Measurements from ENCODE around the gene DLGAP1.
A peak's percentile ranks its signal among the peaks of the same experiment; 100 is the strongest.

Gene DLGAP1

GRCh38 chr18:3460823-3461398 is 994.2 kb downstream of the DLGAP1 start:
- Histone ChIP-seq H3K4me3 (ENCODE audit: low read depth, low read length) (no peak overlapping the region), H3K4me1 (ENCODE audit: control insufficient read depth, insufficient read depth, low read length) (peaks cover 37% of the 10 kb centered on the region), H3K9ac (ENCODE audit: low read depth, low read length) (no peak overlapping the region), H3K9me3 (ENCODE audit: control insufficient read depth, insufficient read depth, low read length) (no peaks in the 10 kb centered on the region), H3K36me3 (ENCODE audit: control insufficient read depth, insufficient read depth, low read length) (peaks cover 48% of the 10 kb centered on the region), H3K27me3 (ENCODE audit: control insufficient read depth, insufficient read depth, low read length) (no peaks in the 10 kb centered on the region), H3K27ac (ENCODE audit: low read depth, low read length) (no peak overlapping the region)

GRCh38 chr18:3458952-3459853 is 995.9 kb downstream of the DLGAP1 start:
- H3K9ac ChIP-seq (ENCODE audit: low read depth, low read length), result no peak overlapping the region
- no peaks in the 10 kb centered on the region for H3K9me3 ChIP-seq (ENCODE audit: control insufficient read depth, insufficient read depth, low read length)
- peaks cover 50% of the 10 kb centered on the region for H3K36me3 ChIP-seq (ENCODE audit: control insufficient read depth, insufficient read depth, low read length)
- H3K27me3 ChIP-seq (ENCODE audit: control insufficient read depth, insufficient read depth, low read length), result no peaks in the 10 kb centered on the region
- H3K4me1 ChIP-seq (ENCODE audit: control insufficient read depth, insufficient read depth, low read length), result peaks cover 49% of the 10 kb centered on the region
- peak overlapping the region; percentile 72 for H3K27ac ChIP-seq (ENCODE audit: low read depth, low read length)
- no peak overlapping the region; the same call in 1 of the 2 replicates for H3K4me3 ChIP-seq (ENCODE audit: low read depth, low read length)

- peak overlapping the region; percentile 72 for H3K27ac ChIP-seq (ENCODE audit: low read depth, low read length)
- H3K4me1 ChIP-seq (ENCODE audit: control insufficient read depth, insufficient read depth, low read length), result peaks cover 51% of the 10 kb centered on the region
- H3K9ac ChIP-seq (ENCODE audit: low read depth, low read length), result no peak overlapping the region
- H3K4me3 ChIP-seq (ENCODE audit: low read depth, low read length), result no peak overlapping the region; the same call in 1 of the 2 replicates
- H3K27me3 ChIP-seq (ENCODE audit: control insufficient read depth, insufficient read depth, low read length), result no peaks in the 10 kb centered on the region
- peaks cover 52% of the 10 kb centered on the region for H3K36me3 ChIP-seq (ENCODE audit: control insufficient read depth, insufficient read depth, low read length)
- no peaks in the 10 kb centered on the region for H3K9me3 ChIP-seq (ENCODE audit: control insufficient read depth, insufficient read depth, low read length)
Observed at GRCh38 chr18:3458378-3458777, 996.7 kb downstream of the DLGAP1 start.

DNA sequence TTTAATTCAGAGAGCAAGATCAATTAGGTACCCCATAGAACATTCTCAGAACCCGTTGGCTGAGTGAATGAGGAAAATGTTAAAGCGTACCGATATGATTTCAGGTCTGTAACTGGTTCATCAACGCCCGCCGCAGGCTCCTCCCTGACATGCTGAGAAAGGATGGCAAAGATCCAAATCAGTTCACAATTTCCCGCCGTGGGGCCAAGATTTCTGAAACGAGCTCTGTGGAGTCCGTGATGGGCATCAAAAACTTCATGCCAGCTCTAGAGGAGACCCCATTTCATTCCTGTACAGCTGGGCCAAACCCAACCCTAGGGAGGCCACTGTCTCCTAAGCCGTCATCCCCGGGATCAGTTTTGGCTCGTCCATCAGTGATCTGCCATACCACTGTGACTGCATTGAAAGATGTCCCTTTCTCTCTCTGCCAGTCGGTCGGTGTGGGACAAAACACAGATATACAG is 997.8 kb downstream of the DLGAP1 start:
- no peaks in the 10 kb centered on the region for H3K9me3 ChIP-seq (ENCODE audit: control insufficient read depth, insufficient read depth, low read length)
- H3K4me1 ChIP-seq (ENCODE audit: control insufficient read depth, insufficient read depth, low read length), result peaks cover 51% of the 10 kb centered on the region
- H3K27me3 ChIP-seq (ENCODE audit: control insufficient read depth, insufficient read depth, low read length), result no peaks in the 10 kb centered on the region
- H3K27ac ChIP-seq (ENCODE audit: low read depth, low read length), result peak overlapping the region; percentile 99
- H3K4me3 ChIP-seq (ENCODE audit: low read depth, low read length), result no peak overlapping the region
- no peak overlapping the region for H3K9ac ChIP-seq (ENCODE audit: low read depth, low read length)
- peaks cover 52% of the 10 kb centered on the region for H3K36me3 ChIP-seq (ENCODE audit: control insufficient read depth, insufficient read depth, low read length)

DNA sequence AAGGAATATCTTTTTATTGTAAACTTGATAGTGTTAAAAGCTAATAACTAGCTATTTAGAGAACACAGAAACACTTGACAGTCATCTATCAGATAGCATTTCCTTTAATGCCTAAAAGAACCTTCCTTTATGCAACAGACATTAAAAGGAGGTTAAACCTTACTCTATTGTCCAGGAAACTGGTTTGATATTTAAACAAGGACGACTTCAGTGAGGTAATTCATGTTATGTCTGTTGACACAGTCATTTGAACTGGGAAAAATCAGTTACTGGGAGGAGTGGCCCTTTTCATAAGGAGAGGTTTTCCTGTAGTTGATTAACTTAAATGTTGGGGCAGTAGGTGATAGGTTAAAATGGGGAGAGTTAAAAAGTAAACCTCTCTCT is 998.4 kb downstream of the DLGAP1 start:
- Histone ChIP-seq H3K27me3 (ENCODE audit: control insufficient read depth, insufficient read depth, low read length) (no peaks in the 10 kb centered on the region), H3K4me3 (ENCODE audit: low read depth, low read length) (peak overlapping the region; percentile 97; the same call in 1 of the 2 replicates), H3K9me3 (ENCODE audit: control insufficient read depth, insufficient read depth, low read length) (no peaks in the 10 kb centered on the region), H3K36me3 (ENCODE audit: control insufficient read depth, insufficient read depth, low read length) (peaks cover 52% of the 10 kb centered on the region), H3K9ac (ENCODE audit: low read depth, low read length) (no peak overlapping the region), H3K4me1 (ENCODE audit: control insufficient read depth, insufficient read depth, low read length) (peaks cover 51% of the 10 kb centered on the region), H3K27ac (ENCODE audit: low read depth, low read length) (peak overlapping the region; percentile 99)

DNA sequence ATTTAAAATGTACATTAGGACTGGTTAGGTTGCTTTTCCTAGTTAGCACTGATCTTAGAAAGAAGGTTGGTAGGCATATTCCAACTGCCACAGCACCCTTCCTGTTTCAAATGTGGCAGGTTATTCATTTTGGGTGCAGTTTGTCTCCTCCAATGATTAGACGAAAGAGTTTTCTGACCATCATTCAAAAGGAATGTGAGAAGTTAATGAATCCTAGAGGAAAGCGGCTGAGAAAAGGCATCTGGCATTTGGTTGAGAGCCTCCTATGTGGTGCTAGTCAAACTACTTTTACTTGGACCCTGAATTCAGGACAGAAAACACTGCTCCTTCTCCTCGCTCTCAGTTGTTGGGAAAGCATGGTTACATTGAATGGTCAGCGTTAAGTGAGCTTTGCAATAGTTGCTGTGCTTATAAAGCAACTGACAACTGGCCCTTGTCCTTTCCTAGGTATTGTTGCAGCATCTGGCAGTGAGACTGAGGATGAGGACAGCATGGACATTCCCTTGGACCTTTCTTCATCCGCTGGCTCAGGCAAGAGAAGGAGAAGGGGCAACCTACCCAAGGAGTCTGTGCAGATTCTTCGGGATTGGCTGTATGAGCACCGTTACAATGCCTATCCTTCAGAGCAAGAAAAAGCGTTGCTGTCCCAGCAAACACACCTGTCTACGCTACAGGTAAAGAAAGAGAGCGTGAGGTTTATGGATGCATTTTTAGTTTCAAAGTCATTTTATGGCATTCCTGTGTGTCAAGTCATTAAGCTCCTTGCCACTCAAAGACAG is 999.0 kb downstream of the DLGAP1 start:
- Histone ChIP-seq H3K4me1 (ENCODE audit: control insufficient read depth, insufficient read depth, low read length) (peaks cover 51% of the 10 kb centered on the region), H3K27ac (ENCODE audit: low read depth, low read length) (peak overlapping the region; percentile 99), H3K9ac (ENCODE audit: low read depth, low read length) (peak overlapping the region; percentile 43; the same call in 1 of the 2 replicates), H3K4me3 (ENCODE audit: low read depth, low read length) (peak overlapping the region; percentile 97), H3K36me3 (ENCODE audit: control insufficient read depth, insufficient read depth, low read length) (peaks cover 52% of the 10 kb centered on the region), H3K9me3 (ENCODE audit: control insufficient read depth, insufficient read depth, low read length) (no peaks in the 10 kb centered on the region), H3K27me3 (ENCODE audit: control insufficient read depth, insufficient read depth, low read length) (no peaks in the 10 kb centered on the region)

- H3K4me3 ChIP-seq (ENCODE audit: low read depth, low read length), result peak overlapping the region; percentile 97
Observed at GRCh38 chr18:3455090-3455635, 999.9 kb downstream of the DLGAP1 start.

GRCh38 chr18:3454365-3455089 is 1000.6 kb downstream of the DLGAP1 start:
- peaks cover 51% of the 10 kb centered on the region for H3K4me1 ChIP-seq (ENCODE audit: control insufficient read depth, insufficient read depth, low read length)
- H3K4me3 ChIP-seq (ENCODE audit: low read depth, low read length), result peak overlapping the region; percentile 97
- peak overlapping the region; percentile 95 for H3K9ac ChIP-seq (ENCODE audit: low read depth, low read length)
- H3K27ac ChIP-seq (ENCODE audit: low read depth, low read length), result peak overlapping the region; percentile 99
- H3K27me3 ChIP-seq (ENCODE audit: control insufficient read depth, insufficient read depth, low read length), result no peaks in the 10 kb centered on the region
- no peaks in the 10 kb centered on the region for H3K9me3 ChIP-seq (ENCODE audit: control insufficient read depth, insufficient read depth, low read length)
- H3K36me3 ChIP-seq (ENCODE audit: control insufficient read depth, insufficient read depth, low read length), result peaks cover 41% of the 10 kb centered on the region

More at GRCh38 chr18:3455090-3455635, 999.9 kb downstream of the DLGAP1 start:
- peak overlapping the region; percentile 99 for H3K27ac ChIP-seq (ENCODE audit: low read depth, low read length)
- H3K27me3 ChIP-seq (ENCODE audit: control insufficient read depth, insufficient read depth, low read length), result no peaks in the 10 kb centered on the region
- peaks cover 51% of the 10 kb centered on the region for H3K4me1 ChIP-seq (ENCODE audit: control insufficient read depth, insufficient read depth, low read length)
- peaks cover 45% of the 10 kb centered on the region for H3K36me3 ChIP-seq (ENCODE audit: control insufficient read depth, insufficient read depth, low read length)
- H3K9me3 ChIP-seq (ENCODE audit: control insufficient read depth, insufficient read depth, low read length), result no peaks in the 10 kb centered on the region
- peak overlapping the region; percentile 95 for H3K9ac ChIP-seq (ENCODE audit: low read depth, low read length)

DNA sequence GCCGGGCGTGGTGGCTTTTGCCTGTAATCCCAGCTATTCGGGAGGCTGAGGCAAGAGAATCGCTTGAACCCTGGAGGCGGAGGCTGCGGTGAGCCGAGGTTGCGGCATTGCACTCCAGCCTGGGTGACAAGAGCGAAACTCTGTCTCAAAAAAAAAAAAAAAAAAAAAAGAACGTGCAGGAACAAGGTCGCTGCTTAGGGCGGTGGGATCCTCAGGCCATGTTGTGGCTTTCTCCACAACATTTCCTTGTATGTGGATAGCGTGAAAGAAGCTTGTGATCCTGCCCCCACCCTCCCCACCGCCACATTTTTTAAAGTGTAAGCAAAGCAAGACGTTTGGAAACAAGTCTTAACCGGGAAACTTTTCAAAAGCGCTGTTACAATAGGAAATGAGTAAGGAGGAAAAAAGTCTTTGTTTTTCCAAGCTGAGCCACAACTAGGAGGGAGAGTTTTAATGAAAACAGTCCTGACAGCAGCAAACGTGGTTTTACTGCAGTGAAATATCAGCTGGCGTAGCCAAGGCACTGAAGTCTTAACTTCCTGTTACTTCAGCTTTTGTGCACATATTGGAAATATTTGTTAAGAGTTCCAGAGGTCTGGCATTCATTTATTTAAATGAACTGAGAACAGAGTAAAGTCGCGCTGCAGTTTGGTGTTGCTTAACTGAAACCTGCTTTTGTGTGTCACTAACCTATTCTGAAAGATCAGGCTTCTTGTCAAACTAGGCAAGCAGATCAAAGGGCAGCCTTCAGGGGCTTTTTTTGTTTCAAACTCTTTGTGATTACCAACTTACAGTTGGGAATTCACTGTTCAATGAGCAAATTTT is 1001.4 kb downstream of the DLGAP1 start:
- peak overlapping the region; percentile 97 for H3K4me3 ChIP-seq (ENCODE audit: low read depth, low read length)
- no peaks in the 10 kb centered on the region for H3K27me3 ChIP-seq (ENCODE audit: control insufficient read depth, insufficient read depth, low read length)
- H3K27ac ChIP-seq (ENCODE audit: low read depth, low read length), result peak overlapping the region; percentile 99
- no peaks in the 10 kb centered on the region for H3K9me3 ChIP-seq (ENCODE audit: control insufficient read depth, insufficient read depth, low read length)
- H3K9ac ChIP-seq (ENCODE audit: low read depth, low read length), result peak overlapping the region; percentile 95
- H3K36me3 ChIP-seq (ENCODE audit: control insufficient read depth, insufficient read depth, low read length), result peaks cover 33% of the 10 kb centered on the region
- H3K4me1 ChIP-seq (ENCODE audit: control insufficient read depth, insufficient read depth, low read length), result peaks cover 43% of the 10 kb centered on the region

Data from HUES48 (cell line).